Measurements from ENCODE around the gene MBOAT7.

MBOAT7 gene

DNA sequence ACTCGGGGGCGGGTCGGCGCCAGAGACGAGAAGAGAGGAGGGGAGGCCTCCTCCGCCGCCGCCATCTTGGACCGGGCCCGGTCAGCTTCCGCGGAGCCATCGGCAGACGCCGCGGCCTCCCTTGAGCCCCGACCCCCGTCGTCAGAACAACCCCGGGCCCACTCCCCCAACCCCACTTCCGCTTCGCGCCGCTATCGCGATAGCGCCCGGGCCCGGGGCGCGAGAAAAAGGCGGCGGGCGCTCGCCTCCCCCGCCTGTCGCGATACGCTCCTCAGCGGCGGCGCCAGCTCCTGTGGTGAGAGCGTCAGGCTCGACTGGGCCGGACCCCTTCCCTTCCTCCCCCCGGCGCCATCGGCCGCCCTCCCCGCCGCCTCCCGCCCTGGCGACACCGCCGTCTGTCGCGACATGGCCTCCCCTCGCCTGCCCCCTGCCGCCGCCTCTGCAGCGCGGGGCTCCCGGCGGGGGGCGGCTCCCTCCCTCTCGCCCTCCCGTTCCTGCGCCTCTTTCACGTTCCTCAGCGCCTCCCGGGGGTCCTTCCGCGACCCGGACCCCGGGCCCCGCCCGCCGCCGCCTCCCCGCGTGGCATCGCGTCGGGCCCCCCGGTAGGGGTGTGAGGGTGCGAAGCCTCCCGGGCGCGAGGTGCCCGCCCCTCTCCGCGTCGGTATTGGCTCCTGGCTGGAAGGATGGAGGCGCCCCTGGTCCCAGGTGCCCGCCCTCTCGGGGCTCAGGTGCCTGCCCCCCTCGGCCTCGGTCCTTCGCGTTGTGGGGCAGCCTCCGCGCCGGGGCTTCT, 51.5 kb downstream of the MBOAT7 start, which contains the start of gene CNOT3:
TSS of gene CNOT3 (plus strand) at position 64 of the 790 bp plus-strand sequence. CDS start 5,217 bp downstream, outside the sequence.
- DNase-seq, result no peak

DNA sequence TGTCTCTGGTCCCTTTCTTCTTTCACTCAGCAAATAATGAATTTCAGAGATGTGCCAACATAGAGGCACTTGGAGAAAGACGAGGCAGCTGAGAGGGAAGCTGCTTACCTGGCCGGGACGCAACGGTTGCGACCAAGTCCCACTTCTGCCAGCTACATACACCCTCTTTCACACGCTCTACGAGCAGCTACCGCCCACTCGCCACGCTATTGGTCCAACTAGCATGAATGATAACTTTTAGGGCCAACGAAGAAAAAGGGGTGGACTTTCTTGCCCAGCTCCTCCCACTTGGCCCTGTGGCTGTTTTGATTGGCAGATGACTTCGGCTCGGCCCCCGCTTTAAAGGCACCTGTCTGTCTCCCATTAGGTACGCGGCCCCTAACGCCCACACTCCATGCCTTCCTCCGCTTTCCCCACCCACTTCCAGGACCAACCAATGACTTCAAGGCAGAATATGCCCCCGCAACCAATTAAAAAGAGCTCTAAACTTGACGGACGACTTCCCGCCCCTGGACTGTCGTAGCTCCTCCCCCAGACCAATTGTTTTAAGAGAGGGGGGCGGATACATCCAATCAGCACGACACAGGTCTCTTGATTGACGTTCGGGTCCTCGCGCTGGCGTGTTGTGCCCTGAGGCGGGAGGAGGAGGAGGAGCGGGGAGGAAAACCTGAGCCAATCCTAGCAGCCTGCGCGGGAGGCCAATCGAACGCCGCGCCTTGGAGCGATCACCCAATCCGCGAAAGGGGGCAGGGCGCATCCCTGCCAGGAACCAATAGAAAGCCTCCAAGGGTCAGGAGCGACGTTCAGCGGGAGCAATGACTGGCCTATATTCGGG, 52.3 kb downstream of the MBOAT7 start:
- DNase-seq, result peak; percentile 100

DNA sequence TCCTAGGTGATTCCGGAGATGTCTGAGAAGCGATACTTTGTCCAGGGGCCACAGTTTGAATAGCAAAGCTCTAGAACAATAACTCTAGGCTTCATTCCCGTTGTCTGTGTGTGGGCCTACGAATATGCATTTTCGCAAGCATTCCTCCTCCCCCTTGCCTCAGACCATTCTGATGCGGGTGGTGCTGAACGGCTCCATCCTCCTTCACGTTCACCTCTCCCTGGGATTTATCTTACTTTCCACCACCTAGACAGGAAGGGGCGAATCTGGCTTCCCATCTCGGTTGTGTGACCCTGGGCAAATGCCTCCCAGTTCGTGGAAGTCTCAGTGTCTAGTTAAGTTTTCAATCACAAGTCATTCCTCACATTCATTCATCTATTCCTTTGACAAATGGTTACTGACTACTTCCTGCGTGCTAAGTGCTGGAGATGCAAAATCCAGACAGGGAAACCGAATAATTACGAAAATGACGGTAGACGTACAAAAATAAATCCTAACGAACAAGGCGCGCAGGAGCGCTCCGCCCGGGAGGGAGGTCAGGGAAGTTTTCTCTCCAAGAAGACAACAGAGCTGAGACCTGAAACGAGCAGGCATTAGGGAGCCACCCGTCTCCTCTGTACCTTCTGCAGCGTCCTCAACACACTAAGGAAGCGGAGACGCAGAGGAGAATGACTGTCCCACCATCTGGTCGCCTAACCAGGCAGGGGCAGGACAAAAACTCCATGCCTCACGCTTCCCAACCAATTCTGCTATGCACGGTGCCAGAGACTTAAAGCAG, 53.1 kb downstream of the MBOAT7 start:
- peak in 1 of 2 experiments; percentile 58 for DNase-seq

DNA sequence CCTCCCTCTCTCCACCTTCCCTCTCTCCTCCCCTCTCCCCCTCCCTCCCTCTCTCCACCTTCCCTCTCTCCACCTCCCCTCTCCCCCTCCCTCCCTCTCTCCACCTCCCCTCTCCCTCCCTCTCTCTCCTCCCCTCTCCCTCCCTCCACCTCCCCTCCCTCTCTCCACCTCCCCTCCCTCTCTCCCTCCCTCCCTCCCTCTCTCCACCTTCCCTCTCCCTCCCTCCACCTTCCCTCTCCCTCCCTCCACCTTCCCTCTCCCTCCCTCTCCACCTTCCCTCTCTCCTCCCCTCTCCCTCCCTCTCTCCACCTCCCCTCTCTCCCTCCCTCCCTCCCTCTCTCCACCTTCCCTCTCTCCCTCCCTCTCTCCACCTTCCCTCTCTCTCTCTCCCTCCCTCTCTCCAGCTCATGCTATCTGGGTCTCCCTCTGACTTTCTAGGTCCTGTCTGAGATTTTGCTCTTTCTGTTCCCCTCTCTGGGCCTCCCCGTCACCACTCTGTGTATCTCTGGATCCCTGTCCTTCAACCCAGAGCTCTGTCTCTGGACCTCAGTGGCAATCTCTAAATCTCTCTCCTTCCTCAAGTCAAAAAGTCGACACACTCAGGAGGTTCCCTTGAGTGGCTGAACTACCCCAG, 55.3 kb downstream of the MBOAT7 start:
- DNase-seq, result no peak

DNA sequence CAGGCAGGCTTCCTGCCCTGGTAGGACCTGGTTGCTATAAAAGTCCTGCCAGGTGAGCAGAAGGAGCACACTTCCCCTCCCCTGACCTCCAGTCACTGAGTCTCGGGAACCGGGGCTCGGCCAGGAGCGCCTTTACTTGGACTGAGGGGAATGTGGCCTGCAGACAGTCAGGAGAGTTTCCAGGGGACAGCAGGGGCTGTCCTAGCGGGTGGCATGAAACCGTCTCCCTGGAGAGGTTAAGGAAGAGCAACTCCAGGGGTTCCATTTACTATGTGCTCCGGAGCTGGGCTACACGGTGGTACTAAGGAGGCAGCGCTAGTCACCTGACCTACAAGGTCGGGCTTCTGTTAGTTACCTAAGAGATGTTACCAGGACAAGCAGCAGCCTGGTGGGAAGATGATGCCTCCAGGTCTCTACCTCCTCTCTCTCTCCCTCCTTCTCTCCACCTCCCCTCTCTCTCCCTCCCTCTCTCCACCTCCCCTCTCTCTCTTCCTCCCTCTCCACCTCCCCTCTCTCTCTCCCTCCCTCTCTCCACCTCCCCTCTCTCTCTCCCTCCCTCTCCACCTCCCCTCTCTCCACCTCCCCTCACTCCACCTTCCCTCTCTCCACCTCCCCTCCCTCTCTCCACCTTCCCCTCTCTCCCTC, 55.9 kb downstream of the MBOAT7 start:
- peak in 1 of 2 experiments; percentile 13 for DNase-seq

DNA sequence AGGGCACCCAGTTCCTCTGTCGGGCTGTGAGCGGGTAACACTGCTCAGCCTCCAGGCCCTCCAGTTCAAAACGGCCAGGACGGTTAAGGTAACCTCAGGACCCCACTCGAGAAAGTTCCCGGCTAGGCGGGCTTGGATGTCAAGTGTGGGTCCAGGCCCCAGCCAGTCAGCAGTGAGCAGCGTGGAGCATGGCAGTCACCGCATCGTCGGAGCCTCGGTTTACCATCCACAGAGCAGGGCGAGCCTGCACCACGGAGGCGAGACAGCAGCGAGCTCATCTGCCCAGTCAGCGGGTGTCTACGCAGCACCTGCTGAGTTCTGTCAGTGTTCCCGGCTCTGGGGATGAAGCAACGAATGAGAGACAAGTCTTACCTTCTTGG, 59.8 kb downstream of the MBOAT7 start:
- DNase-seq, result no peak

DNA sequence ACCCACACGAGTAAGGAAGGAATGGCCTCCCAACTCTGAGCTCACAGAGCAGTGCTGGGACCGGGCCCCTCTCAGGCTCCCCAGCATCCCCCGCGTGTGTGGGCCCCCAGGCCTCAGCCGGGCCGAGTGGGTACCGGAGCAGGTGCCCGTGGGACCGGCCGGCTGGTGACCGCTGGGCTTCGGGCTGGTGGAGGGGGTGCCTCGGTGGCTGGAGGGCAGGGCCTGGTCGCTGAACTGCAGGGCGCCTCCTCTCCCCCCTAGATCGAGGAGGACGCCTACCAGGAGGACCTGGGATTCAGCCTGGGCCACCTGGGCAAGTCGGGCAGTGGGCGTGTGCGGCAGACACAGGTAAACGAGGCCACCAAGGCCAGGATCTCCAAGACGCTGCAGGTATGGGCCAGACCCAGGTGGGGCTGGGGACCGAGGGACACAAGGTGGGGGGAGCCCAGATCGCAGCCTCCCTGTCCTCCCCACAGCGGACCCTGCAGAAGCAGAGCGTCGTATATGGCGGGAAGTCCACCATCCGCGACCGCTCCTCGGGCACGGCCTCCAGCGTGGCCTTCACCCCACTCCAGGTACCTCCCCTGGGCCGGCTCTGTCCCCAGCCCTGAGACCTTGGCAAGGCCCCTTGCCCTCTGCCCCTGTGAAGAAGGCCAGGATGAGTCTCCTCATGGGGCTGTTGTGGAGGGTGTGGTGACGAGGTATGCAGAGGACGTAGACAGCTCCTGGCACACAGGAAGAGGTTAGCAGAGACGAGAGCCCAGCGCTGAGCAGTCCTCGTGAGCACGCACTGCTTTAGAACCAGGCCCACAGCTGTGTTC, 60.4 kb downstream of the MBOAT7 start:
- no peak for DNase-seq

DNA sequence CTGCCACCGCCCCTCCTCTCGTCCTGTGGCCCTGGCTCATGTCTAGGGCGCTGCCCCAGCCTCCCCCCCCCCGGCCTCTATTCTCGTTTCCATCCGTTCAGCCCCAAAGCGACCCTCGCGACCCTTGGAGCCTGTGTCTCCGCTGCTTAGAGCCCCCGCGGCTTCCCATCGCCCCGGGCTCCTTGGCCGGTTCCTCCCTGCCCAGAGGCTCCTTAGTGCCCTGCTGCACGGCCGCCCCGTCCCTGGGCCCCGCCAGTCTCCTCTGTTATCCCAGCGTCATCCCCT, 61.0 kb downstream of the MBOAT7 start:
- DNase-seq, result no peak

DNA sequence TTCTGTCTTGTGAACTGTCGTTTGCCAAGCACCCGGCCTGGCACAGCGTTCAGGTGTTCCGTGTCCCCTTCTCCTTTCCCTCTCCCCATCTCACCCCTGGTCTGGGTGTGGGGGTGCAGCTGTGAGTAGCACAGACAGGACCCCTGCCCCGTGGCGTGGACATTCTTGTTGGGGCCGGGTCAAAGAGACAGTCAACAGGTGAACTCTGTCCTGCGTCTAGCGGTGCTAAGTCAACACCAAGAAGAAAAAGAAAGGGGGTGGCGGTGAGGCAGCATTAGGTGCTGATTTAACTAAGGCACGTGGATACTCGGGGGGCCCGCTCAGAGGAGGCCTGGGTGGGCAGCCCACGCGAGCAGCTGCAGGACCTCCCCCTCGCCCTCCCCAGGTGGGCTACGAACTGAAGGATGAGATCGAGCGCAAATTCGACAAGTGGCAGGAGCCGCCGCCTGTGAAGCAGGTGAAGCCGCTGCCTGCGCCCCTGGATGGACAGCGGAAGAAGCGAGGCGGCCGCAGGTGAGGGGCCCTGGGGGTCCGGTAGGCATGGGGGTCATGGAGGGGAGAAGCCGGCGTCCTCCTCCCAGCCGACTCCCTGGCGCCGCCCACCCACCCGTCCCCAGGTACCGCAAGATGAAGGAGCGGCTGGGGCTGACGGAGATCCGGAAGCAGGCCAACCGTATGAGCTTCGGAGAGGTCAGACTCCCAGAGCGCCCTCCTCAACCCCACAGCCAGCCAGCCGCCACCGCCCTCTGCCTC, 61.5 kb downstream of the MBOAT7 start:
- DNase-seq, result no peak

DNA sequence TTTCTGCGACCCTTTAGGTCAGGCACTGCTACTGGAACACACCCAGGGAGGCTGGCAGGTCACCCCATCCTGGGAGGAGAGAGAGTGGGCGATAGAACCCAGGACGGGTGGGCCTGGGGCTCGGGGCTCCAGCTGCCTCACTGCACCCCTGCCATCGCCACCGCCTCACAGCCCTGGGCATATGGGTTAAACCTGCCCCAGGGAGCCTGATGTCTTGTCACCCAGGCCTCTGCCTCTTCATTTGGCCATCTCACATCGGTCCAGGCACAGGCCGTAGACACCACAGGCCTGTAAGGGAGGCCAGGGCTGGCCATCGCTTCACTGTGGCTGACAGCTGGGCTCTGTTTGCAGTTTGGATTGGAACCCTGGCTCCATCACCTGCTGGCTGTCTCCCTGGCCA, 63.7 kb downstream of the MBOAT7 start:
- DNase-seq, result no peak

DNA sequence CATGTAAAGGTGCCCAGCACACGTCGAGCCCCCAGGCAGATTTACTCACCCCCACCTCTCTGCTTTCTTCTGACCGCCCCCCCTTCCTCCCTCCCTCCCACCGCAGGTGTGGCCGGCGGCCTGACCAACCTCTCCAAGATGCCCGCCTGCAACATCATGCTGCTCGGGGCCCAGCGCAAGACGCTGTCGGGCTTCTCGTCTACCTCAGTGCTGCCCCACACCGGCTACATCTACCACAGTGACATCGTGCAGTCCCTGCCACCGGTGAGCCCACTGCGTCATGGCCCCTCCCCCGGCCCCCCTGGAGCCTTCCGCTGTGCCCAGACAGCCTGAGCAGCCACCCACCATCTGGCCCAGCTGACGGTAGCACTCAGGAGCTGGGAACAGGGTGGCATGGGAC, 65.0 kb downstream of the MBOAT7 start:
- no peak for DNase-seq

DNA sequence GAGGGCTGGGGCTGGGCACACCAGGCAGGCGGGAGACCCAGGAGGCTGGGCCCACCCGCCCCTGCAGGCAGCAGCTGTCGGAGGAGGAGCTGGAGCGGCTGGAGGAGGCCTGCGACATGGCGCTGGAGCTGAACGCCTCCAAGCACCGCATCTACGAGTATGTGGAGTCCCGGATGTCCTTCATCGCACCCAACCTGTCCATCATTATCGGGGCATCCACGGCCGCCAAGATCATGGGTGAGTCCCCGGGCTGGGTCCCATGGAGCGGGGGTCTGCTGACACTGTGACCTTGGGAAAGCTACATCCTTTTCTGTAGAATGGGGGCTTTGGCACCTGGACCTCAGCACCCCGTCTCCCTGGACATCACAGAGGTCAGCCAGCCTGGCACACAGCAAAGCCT, 65.7 kb downstream of the MBOAT7 start:
- DNase-seq, result no peak

All from Kasumi-1 (cell line).